NCI-H146 (cell line): ENCODE data around the gene RHOC.

Experiments
- DNase-seq: peaks from one replicate; lab custom pipeline; 2025; lab: John Stamatoyannopoulos, UW

Gene RHOC

GRCh38 chr1:112678605-112679004 lies 28.3 kb downstream of the RHOC start:
- no peak for DNase-seq

DNA sequence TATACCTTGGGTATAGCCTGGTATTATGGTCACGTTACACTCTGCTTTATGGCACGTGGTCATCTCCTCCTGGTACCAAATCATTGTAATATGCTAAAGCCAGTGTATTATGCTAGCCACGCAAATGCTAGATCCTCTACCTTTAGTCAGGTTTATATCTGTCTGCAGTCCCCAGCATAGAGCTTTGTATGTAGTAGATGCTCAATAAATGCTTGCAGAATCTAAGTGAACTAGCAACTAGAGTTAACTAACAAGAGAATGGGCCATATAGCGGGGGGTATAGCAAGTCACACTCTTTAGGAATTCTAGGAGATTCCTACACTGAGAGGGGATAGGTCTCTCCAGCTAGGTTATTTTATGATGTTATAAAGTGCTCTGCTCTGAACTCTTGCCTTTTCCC lies 29.4 kb downstream of the RHOC start:
- no peak for DNase-seq

- DNase-seq: no peak
These were observed 30.4 kb downstream of the RHOC start for GRCh38 chr1:112676543-112676942.

- no peak for DNase-seq
These were observed 31.1 kb downstream of the RHOC start for GRCh38 chr1:112675728-112676381.

- DNase-seq: peak; percentile 66
These were observed 31.8 kb downstream of the RHOC start for GRCh38 chr1:112674986-112675727.

DNA sequence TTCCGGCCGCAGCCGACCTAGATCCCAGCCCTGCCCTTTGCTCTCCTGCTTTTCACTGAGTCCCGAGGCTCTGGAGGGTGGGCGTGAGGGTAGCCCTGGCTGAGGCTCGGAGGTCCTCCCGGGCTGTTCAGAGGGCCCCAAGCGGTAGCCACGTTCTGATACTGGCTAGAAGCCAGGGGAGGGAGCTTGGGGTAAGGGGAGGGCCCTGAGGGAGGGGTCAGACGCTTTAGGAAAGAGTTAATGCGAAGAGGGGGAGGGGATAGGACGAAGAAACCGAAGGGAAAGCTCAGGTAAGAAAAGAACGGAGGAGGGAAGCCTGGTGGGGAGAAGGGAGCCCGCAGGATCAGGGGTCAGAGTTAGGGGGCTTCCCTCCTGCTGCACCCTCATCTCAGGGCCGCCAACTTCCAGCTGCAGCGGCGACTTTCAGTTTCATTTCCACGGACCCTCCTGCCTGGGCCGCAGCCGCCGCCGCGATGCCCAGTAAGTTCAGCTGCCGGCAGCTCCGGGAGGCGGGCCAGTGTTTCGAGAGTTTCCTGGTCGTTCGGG lies 32.4 kb downstream of the RHOC start, which contains the start of gene MOV10:
TSS of gene MOV10 (plus strand) at position 220 of the 546 bp plus-strand sequence. CDS start at position 474, 254 bp downstream.
- DNase-seq: peak; percentile 70

GRCh38 chr1:112673592-112674439 lies 33.1 kb downstream of the RHOC start:
- peak; percentile 1 for DNase-seq

GRCh38 chr1:112672842-112673241 lies 34.1 kb downstream of the RHOC start:
- no peak for DNase-seq

GRCh38 chr1:112672009-112672408 lies 34.9 kb downstream of the RHOC start:
- no peak for DNase-seq

DNA sequence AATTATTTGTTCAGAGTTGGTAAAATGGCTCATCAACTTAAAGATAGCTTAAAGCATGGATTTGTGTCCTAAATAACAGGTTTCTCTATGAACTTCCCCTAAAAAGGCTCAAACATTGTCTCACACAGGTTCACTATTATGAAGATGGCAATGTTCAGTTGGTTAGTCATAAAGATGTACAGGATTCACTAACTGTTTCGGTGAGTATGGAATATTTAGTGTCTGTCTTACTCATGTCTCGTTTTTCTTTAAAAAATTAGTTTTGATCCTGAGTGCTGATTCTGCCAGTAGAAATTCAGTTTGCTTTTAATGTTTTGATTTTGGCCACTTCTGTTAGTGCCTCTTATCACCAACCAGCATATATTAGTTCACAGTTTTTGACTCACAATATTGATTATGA lies 40.0 kb downstream of the RHOC start:
- no peak for DNase-seq

- DNase-seq: no peak
These were observed 41.1 kb downstream of the RHOC start for GRCh38 chr1:112665857-112666256.

DNA sequence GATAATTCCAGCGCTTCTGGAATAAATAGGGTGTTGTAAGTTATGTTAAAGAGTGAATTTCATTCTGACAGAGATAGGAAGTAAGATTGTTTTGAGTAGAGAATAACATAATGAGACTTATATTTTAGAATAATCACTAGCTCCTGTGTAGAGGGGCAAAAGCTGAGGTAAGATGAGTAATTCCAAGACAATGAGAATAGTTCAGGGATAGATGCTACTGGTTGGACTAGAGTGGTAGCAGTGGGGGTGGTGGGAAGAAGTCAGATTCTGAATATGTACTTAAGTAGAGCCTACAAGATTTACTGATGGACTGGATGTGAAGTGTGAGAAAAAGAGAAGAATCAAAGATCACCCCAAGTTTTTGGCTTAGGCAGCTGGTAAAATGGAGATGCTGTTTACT lies 55.7 kb downstream of the RHOC start:
- DNase-seq: no peak
